ENCODE data around the gene ZNF217. TPM values are rescaled to one million over a fixed set of nuclear protein-coding genes. Genes with fewer than 3 reads are reported as not detected.
"Not testable (repeated sequence)": the region's sequence is repeated elsewhere in the genome, so short reads cannot be mapped to it uniquely, and the experiment has no call there.

ZNF217 gene
- total and polyA plus RNA-seq, 2 experiments from 2014 or later, result 10.4 to 23.5 TPM

DNA sequence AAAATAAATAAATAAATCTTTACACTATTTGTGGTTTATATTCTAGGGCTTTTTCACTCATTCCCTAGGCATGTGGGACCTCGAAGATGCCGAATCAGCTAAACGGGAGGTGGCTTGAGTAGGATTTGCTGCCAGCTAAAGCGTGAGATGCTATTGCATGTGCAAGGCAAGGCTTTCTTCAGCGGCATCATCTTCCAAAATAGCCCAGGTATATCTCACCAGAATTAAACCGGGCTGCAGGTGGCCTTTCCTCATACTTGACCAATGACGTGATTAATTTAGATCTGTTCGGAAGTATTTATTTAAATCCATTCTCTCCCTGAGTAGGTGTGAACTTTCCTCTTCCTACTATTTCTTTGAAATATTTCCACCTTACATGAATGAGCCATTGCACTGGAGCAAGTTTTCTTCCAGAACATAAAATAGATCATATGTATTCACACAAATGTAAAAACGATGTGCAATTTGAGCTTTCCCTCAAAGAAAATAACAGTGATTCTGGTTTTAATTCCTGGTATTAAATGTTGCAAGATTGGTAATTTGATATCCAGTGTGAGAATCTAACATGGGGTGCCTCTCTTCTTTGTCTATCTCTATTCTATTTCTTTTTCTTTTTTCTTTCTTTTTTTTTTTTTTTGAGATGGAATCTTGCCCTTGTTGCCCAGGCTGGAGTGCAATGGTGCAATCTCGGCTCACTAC lies 24.3 kb upstream of the ZNF217 start:
- H2AFZ ChIP-seq, result no peak overlapping the region
- H3K9ac ChIP-seq, result no peak overlapping the region
- no peaks in the 10 kb centered on the region for H4K20me1 ChIP-seq (ENCODE audit: insufficient read depth)
- no peak for TF ChIP-seq EZH2 (IDR thresholded peaks at IDR 0.05; ENCODE audit: insufficient read depth, poor library complexity, severe bottlenecking)
- no peak overlapping the region for H3K4me2 ChIP-seq (ENCODE audit: unreplicated experiment)
- H3K79me2 ChIP-seq (ENCODE audit: insufficient read depth), result no peaks in the 10 kb centered on the region
- H3K9me2 ChIP-seq (ENCODE audit: insufficient read depth), result no peaks in the 10 kb centered on the region
- H3K36me3 ChIP-seq (ENCODE audit: low read depth), result no peaks in the 10 kb centered on the region
- H3K9me3 ChIP-seq (ENCODE audit: low read depth), result no peaks in the 10 kb centered on the region
- in situ Hi-C loops (cut with MboI), result no loop called here
- H3K4me3 ChIP-seq, result no peak overlapping the region
- H3F3A ChIP-seq (ENCODE audit: insufficient read depth), result peaks cover 40% of the 10 kb centered on the region
- H3K27me3 ChIP-seq (replicated peaks; ENCODE audit: insufficient read depth), result no peaks in the 10 kb centered on the region
- WGBS, 2 experiments (ENCODE audit: low coverage in 1 of 2, low lambda C conversion rate in 2 of 2, missing lambda C conversion rate in 2 of 2), result 80 to 85% methylated on average over 10 of the region's 10 CpGs
- DNase-seq, result no peak
- H3K27ac ChIP-seq, result no peak overlapping the region
- H3K4me1 ChIP-seq (ENCODE audit: insufficient read depth), result peaks cover 43% of the 10 kb centered on the region

DNA sequence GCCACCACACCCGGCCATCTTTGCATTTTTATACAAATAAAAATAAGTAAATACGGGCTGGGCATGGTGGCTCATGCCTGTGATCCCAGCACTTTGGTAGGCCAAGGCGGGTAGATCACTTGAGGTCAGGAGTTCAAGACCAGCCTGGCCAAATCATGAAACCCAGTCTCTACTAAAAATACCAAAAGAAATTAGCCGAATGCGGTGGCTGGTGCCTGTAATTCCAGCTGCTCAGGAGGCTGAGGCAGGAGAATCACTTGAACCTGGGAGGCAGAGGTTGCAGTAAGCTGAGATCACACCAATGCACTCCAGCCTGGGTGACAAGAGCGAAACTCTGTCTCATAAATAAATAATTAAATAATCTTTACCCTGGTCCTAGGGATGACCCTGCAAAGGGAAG lies 22.9 kb upstream of the ZNF217 start:
- DNase-seq; H2AFZ ChIP-seq; H3K27me3 ChIP-seq (replicated peaks; ENCODE audit: insufficient read depth); H3K79me2 ChIP-seq (ENCODE audit: insufficient read depth); H4K20me1 ChIP-seq (ENCODE audit: insufficient read depth); H3K36me3 ChIP-seq (ENCODE audit: low read depth); H3K4me3 ChIP-seq; H3K9me2 ChIP-seq (ENCODE audit: insufficient read depth); H3K27ac ChIP-seq; H3K9me3 ChIP-seq (ENCODE audit: low read depth); in situ Hi-C loops (cut with MboI); H3K4me2 ChIP-seq (ENCODE audit: unreplicated experiment); H3K9ac ChIP-seq: not testable (repeated sequence)
- Histone ChIP-seq H3F3A (ENCODE audit: insufficient read depth) (peaks cover 38% of the 10 kb centered on the region), H3K4me1 (ENCODE audit: insufficient read depth) (peaks cover 40% of the 10 kb centered on the region)
- 97 to 98% methylated on average over 6 of the region's 6 CpGs for WGBS, 2 experiments (ENCODE audit: low coverage in 1 of 2, low lambda C conversion rate in 2 of 2, missing lambda C conversion rate in 2 of 2)

GRCh38 chr20:53613748-53614147 lies 20.1 kb upstream of the ZNF217 start:
- Histone ChIP-seq H3K9ac (peak overlapping the region; percentile 31), H3K4me2 (ENCODE audit: unreplicated experiment) (peak overlapping the region; percentile 28), H3K4me1 (ENCODE audit: insufficient read depth) (peaks cover 50% of the 10 kb centered on the region), H3K36me3 (ENCODE audit: low read depth) (no peaks in the 10 kb centered on the region), H3K9me3 (ENCODE audit: low read depth) (no peaks in the 10 kb centered on the region), H2AFZ (peak overlapping the region; percentile 50), H4K20me1 (ENCODE audit: insufficient read depth) (no peaks in the 10 kb centered on the region), H3K27me3 (replicated peaks; ENCODE audit: insufficient read depth) (no peaks in the 10 kb centered on the region), H3F3A (ENCODE audit: insufficient read depth) (peaks cover 22% of the 10 kb centered on the region), H3K27ac (peak overlapping the region; percentile 62), H3K79me2 (ENCODE audit: insufficient read depth) (no peaks in the 10 kb centered on the region), H3K9me2 (ENCODE audit: insufficient read depth) (no peaks in the 10 kb centered on the region), H3K4me3 (no peak overlapping the region)
- no peak for TF ChIP-seq EZH2phosphoT487 (IDR thresholded peaks at IDR 0.05; ENCODE audit: insufficient read depth, low read depth)
- TF ChIP-seq EZH2 (IDR thresholded peaks at IDR 0.05; ENCODE audit: insufficient read depth, poor library complexity, severe bottlenecking), result no peak
- in situ Hi-C loops (cut with MboI), result no loop called here
- peak; percentile 43 for DNase-seq

DNA sequence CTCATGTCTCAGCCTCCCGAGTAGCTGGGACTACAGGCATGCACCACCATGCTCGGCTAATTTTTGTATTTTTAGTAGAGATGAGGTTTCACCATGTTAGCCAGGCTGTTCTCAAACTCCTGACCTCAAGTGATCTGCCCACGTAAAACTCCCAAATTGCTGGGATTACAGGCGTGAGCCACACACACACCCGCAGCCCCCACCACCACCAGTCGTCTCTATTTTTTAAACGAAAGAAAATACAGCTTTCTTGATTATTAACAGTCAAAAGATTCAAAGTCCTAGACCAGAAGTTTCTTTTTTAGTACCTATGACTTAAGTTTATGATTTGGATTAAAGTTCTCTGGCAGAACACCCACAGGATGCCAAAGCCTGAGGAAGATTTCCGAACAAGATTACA lies 18.6 kb upstream of the ZNF217 start:
- H3K9me3 ChIP-seq (ENCODE audit: low read depth); in situ Hi-C loops (cut with MboI); H4K20me1 ChIP-seq (ENCODE audit: insufficient read depth); H3K36me3 ChIP-seq (ENCODE audit: low read depth); H3K4me3 ChIP-seq; H2AFZ ChIP-seq; H3K27me3 ChIP-seq (replicated peaks; ENCODE audit: insufficient read depth); H3K4me2 ChIP-seq (ENCODE audit: unreplicated experiment); DNase-seq; H3K9me2 ChIP-seq (ENCODE audit: insufficient read depth); H3K79me2 ChIP-seq (ENCODE audit: insufficient read depth): not testable (repeated sequence)
- peak overlapping the region; percentile 41; the same call in 1 of the 2 replicates for H3K9ac ChIP-seq
- H3F3A ChIP-seq (ENCODE audit: insufficient read depth), result peaks cover 22% of the 10 kb centered on the region
- H3K27ac ChIP-seq, result peak overlapping the region; percentile 82
- peaks cover 52% of the 10 kb centered on the region for H3K4me1 ChIP-seq (ENCODE audit: insufficient read depth)
- WGBS, 2 experiments (ENCODE audit: low coverage in 1 of 2, low lambda C conversion rate in 2 of 2, missing lambda C conversion rate in 2 of 2), result 84 to 86% methylated on average over 8 of the region's 8 CpGs

- in situ Hi-C loops (cut with MboI), result no loop called here
- Histone ChIP-seq H3F3A (ENCODE audit: insufficient read depth) (peaks cover 22% of the 10 kb centered on the region), H3K27me3 (replicated peaks; ENCODE audit: insufficient read depth) (no peaks in the 10 kb centered on the region), H3K9me3 (ENCODE audit: low read depth) (no peaks in the 10 kb centered on the region), H3K36me3 (ENCODE audit: low read depth) (no peaks in the 10 kb centered on the region), H3K9me2 (ENCODE audit: insufficient read depth) (no peaks in the 10 kb centered on the region), H2AFZ (no peak overlapping the region), H4K20me1 (ENCODE audit: insufficient read depth) (no peaks in the 10 kb centered on the region), H3K4me2 (ENCODE audit: unreplicated experiment) (peak overlapping the region; percentile 76), H3K4me3 (peak overlapping the region; percentile 40), H3K9ac (peak overlapping the region; percentile 69), H3K79me2 (ENCODE audit: insufficient read depth) (no peaks in the 10 kb centered on the region), H3K4me1 (ENCODE audit: insufficient read depth) (peaks cover 54% of the 10 kb centered on the region), H3K27ac (peak overlapping the region; percentile 82)
- WGBS, 2 experiments (ENCODE audit: low coverage in 1 of 2, low lambda C conversion rate in 2 of 2, missing lambda C conversion rate in 2 of 2), result 1 to 3% methylated on average over 8 of the region's 8 CpGs
- DNase-seq, result peak; percentile 94
- TF ChIP-seq EZH2phosphoT487 (IDR thresholded peaks at IDR 0.05; ENCODE audit: insufficient read depth, low read depth) (no peak), EZH2 (IDR thresholded peaks at IDR 0.05; ENCODE audit: insufficient read depth, poor library complexity, severe bottlenecking) (no peak)
These were observed 17.8 kb upstream of the ZNF217 start for GRCh38 chr20:53611449-53611894.
